ENCODE data around the gene ADGRB3. TPM values are rescaled to one million over a fixed set of nuclear protein-coding genes. Genes with fewer than 3 reads are reported as not detected.

Gene ADGRB3
- polyA plus RNA-seq, 1 of the 3 experiments (the other 2 are of a cell fraction): 0.12 TPM

DNA sequence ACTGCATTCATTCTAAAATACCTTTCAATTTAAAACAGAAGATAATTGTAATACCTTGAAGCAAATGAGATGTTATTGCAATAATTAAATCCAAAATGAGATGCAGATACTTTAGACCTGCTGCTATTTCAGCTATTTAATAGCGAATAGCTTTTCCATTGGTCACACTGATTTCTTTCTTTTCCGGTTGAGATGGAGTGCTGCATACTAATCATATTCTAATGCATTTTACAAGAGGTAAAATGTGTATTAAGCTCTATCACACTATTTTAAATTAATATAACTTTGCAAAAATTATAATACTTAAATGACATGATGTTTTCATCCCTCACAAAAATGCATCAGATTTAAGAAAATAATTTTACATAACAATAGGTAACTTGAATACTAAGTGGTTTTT lies 74.0 kb downstream of the ADGRB3 start:
- Histone ChIP-seq H4K20me1 (ENCODE audit: insufficient read depth) (no peaks in the 10 kb centered on the region), H3K36me3 (replicated peaks in 1 of 2; ENCODE audit: control insufficient read depth in 1 of 2, insufficient read depth in 2 of 2, low read length in 1 of 2) (no peaks in the 10 kb centered on the region), H3K9me2 (no peaks in the 10 kb centered on the region), H3K9me3 (no peaks in the 10 kb centered on the region), H3K79me2 (ENCODE audit: insufficient read depth) (no peaks in the 10 kb centered on the region), H3K27ac (ENCODE audit: low read depth in 2 of 2, low read length in 1 of 2) (no peak overlapping the region), H3K4me3 (ENCODE audit: low read depth in 2 of 2, low read length in 1 of 2) (no peak overlapping the region), H3K27me3 (ENCODE audit: insufficient read depth) (no peaks in the 10 kb centered on the region), H3K4me2 (no peak overlapping the region), H3K4me1 (ENCODE audit: control insufficient read depth in 1 of 2, insufficient read depth in 2 of 2, low read depth in 1 of 2, low read length in 1 of 2) (peaks cover 7 to 12% of the 10 kb centered on the region in 2 experiments; a peak in 3 of 4 replicates), H3K9ac (no peak overlapping the region), H3F3A (replicated peaks; ENCODE audit: insufficient read depth) (no peaks in the 10 kb centered on the region), H2AFZ (ENCODE audit: low read depth) (no peak overlapping the region)
- DNase-seq: no peak
- CTCF ChIA-PET: interaction anchor here (1.1 to 2.0 kb wide), 3 partner anchors 10 to 70 kb away, joined by 4 to 5 read pairs (median 4); no protein-coding TSS in a partner anchor
- TF ChIP-seq RXRA (IDR thresholded peaks at IDR 0.05; ENCODE audit: borderline replicate concordance, low read depth): no peak
- TF ChIP-seq NFIC (IDR thresholded peaks at IDR 0.05; ENCODE audit: borderline replicate concordance): no peak
- no peak for TF ChIP-seq RFX5 (IDR thresholded peaks at IDR 0.05; ENCODE audit: low read length)
- no peak for TF ChIP-seq NRF1 (IDR thresholded peaks at IDR 0.05; ENCODE audit: low read depth, low read length)
- no peak for TF ChIP-seq JUND (IDR thresholded peaks at IDR 0.05)
- no peak for TF ChIP-seq CHD2 (IDR thresholded peaks at IDR 0.05; ENCODE audit: low read length, partially characterized antibody)
- TF ChIP-seq GABPA (IDR thresholded peaks at IDR 0.05; ENCODE audit: low read depth): no peak
- TF ChIP-seq FOXM1 (IDR thresholded peaks at IDR 0.05; ENCODE audit: low read depth): no peak
- no peak for TF ChIP-seq TEAD4 (IDR thresholded peaks at IDR 0.05; ENCODE audit: borderline replicate concordance, insufficient read depth)
- no peak for TF ChIP-seq EZH2phosphoT487 (IDR thresholded peaks at IDR 0.05; ENCODE audit: borderline replicate concordance, low read depth)
- TF ChIP-seq FOXJ3 (CRISPR knock-in tag; IDR thresholded peaks at IDR 0.05): no peak
- no peak for TF ChIP-seq TCF12 (IDR thresholded peaks at IDR 0.05)
- no peak for TF ChIP-seq TAF1 (IDR thresholded peaks at IDR 0.05; ENCODE audit: borderline replicate concordance, low read depth, low read length)
- TF ChIP-seq POLR2AphosphoS5 (IDR thresholded peaks at IDR 0.05; ENCODE audit: low read depth, low read length): no peak
- TF ChIP-seq, protein P1, sequence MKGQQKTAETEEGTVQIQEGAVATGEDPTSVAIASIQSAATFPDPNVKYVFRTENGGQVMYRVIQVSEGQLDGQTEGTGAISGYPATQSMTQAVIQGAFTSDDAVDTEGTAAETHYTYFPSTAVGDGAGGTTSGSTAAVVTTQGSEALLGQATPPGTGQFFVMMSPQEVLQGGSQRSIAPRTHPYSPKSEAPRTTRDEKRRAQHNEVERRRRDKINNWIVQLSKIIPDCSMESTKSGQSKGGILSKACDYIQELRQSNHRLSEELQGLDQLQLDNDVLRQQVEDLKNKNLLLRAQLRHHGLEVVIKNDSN (IDR thresholded peaks at IDR 0.05; ENCODE audit: borderline replicate concordance, low read depth): no peak
- no peak for TF ChIP-seq ELF1 (IDR thresholded peaks at IDR 0.05)
- POLR2A ChIA-PET: no interaction called here
- 80% methylated on average over 2 of the region's 2 CpGs for WGBS (ENCODE audit: low lambda C conversion rate)

DNA sequence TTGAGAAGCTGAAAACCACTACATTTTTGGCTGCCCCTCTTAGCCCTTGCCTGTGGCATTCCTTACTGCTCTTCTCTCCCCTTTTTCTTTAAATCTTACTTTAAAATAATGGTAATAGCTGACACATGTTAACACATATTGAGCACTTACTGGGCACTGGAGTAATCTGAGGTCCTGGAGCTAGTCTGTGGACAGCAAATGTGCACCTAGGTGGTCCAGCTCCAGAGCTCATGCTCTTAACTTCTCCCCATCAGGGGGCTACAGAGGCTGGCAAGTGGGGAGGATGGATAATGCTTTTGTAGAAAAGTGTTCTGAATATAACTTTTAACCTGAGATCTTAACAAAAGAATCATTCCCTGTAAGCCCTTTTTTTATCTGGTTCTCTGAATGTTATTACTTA lies 74.8 kb downstream of the ADGRB3 start:
- H2AFZ ChIP-seq (ENCODE audit: low read depth): no peak overlapping the region
- no peaks in the 10 kb centered on the region for H3F3A ChIP-seq (replicated peaks; ENCODE audit: insufficient read depth)
- H3K9me2 ChIP-seq: no peaks in the 10 kb centered on the region
- no peak overlapping the region for H3K4me2 ChIP-seq
- no peak overlapping the region for H3K9ac ChIP-seq
- peaks cover 7 to 12% of the 10 kb centered on the region in 2 experiments; a peak in 3 of 4 replicates for H3K4me1 ChIP-seq (ENCODE audit: control insufficient read depth in 1 of 2, insufficient read depth in 2 of 2, low read depth in 1 of 2, low read length in 1 of 2)
- no peaks in the 10 kb centered on the region for H3K27me3 ChIP-seq (ENCODE audit: insufficient read depth)
- no peak overlapping the region; a peak in 1 of 4 replicates for H3K27ac ChIP-seq (ENCODE audit: low read depth in 2 of 2, low read length in 1 of 2)
- POLR2A ChIA-PET: no interaction called here
- CTCF ChIA-PET: interaction anchor here (0.8 to 2.0 kb wide), 4 partner anchors 11 to 71 kb away, joined by 3 to 5 read pairs (median 4); no protein-coding TSS in a partner anchor
- H3K9me3 ChIP-seq: no peaks in the 10 kb centered on the region
- H3K79me2 ChIP-seq (ENCODE audit: insufficient read depth): no peaks in the 10 kb centered on the region; the same call in 1 of the 2 replicates
- no peaks in the 10 kb centered on the region for H3K36me3 ChIP-seq (replicated peaks in 1 of 2; ENCODE audit: control insufficient read depth in 1 of 2, insufficient read depth in 2 of 2, low read length in 1 of 2)
- TF ChIP-seq FOSL2 (IDR thresholded peaks at IDR 0.05; ENCODE audit: borderline replicate concordance, low read depth) (no peak), EZH2phosphoT487 (IDR thresholded peaks at IDR 0.05; ENCODE audit: borderline replicate concordance, low read depth) (no peak), NFIC (IDR thresholded peaks at IDR 0.05; ENCODE audit: borderline replicate concordance) (no peak), RFX5 (IDR thresholded peaks at IDR 0.05; ENCODE audit: low read length) (no peak), RAD21 (IDR thresholded peaks at IDR 0.05; ENCODE audit: low read length) (no peak), TAF1 (IDR thresholded peaks at IDR 0.05; ENCODE audit: borderline replicate concordance, low read depth, low read length) (no peak), RXRA (IDR thresholded peaks at IDR 0.05; ENCODE audit: borderline replicate concordance, low read depth) (no peak), ELF1 (IDR thresholded peaks at IDR 0.05) (no peak), TEAD4 (IDR thresholded peaks at IDR 0.05; ENCODE audit: borderline replicate concordance, insufficient read depth) (no peak), RCOR1 (IDR thresholded peaks at IDR 0.05; ENCODE audit: low read length) (no peak), YY1 (IDR thresholded peaks at IDR 0.05; ENCODE audit: low read depth) (no peak)
- TF ChIP-seq, protein P2, sequence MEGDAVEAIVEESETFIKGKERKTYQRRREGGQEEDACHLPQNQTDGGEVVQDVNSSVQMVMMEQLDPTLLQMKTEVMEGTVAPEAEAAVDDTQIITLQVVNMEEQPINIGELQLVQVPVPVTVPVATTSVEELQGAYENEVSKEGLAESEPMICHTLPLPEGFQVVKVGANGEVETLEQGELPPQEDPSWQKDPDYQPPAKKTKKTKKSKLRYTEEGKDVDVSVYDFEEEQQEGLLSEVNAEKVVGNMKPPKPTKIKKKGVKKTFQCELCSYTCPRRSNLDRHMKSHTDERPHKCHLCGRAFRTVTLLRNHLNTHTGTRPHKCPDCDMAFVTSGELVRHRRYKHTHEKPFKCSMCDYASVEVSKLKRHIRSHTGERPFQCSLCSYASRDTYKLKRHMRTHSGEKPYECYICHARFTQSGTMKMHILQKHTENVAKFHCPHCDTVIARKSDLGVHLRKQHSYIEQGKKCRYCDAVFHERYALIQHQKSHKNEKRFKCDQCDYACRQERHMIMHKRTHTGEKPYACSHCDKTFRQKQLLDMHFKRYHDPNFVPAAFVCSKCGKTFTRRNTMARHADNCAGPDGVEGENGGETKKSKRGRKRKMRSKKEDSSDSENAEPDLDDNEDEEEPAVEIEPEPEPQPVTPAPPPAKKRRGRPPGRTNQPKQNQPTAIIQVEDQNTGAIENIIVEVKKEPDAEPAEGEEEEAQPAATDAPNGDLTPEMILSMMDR (IDR thresholded peaks at IDR 0.05): no peak
- TF ChIP-seq, protein P3, sequence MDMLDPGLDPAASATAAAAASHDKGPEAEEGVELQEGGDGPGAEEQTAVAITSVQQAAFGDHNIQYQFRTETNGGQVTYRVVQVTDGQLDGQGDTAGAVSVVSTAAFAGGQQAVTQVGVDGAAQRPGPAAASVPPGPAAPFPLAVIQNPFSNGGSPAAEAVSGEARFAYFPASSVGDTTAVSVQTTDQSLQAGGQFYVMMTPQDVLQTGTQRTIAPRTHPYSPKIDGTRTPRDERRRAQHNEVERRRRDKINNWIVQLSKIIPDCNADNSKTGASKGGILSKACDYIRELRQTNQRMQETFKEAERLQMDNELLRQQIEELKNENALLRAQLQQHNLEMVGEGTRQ (IDR thresholded peaks at IDR 0.05; ENCODE audit: borderline replicate concordance, low read depth, low read length): no peak
- H3K4me3 ChIP-seq (ENCODE audit: low read depth in 2 of 2, low read length in 1 of 2): no peak overlapping the region
- H4K20me1 ChIP-seq (ENCODE audit: insufficient read depth): no peaks in the 10 kb centered on the region
- no peak for DNase-seq
